Measurements from ENCODE around the gene NXPH4. TPM values are rescaled to one million over a fixed set of nuclear protein-coding genes. Genes with fewer than 3 reads are reported as not detected.
A peak's percentile ranks its signal among the peaks of the same experiment; 100 is the strongest.

The NXPH4 gene
- total RNA-seq, 1 experiment from 2014 or later = 20.0 TPM

DNA sequence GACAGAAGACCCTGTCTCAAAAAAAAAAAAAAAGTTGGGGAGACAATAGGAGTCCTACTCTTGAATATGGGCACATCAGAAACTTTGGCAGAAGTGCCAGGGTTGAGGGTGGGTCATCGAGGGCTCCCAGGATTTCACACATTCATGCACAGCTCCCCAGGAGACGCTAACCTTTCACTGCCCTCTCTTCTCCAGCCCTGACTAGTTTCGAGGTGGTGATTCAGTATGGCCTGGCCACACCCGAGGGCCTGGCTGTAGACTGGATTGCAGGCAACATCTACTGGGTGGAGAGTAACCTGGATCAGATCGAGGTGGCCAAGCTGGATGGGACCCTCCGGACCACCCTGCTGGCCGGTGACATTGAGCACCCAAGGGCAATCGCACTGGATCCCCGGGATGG lies 39.7 kb upstream of the NXPH4 start:
- Histone ChIP-seq H3K27me3 (ENCODE audit: insufficient read depth, low read length) (no peaks in the 10 kb centered on the region), H3K4me3 (replicated peaks in 1 of 2; ENCODE audit: low read depth in 1 of 2, low read length in 2 of 2) (no peak overlapping the region), H3K4me1 (ENCODE audit: control insufficient read depth in 1 of 2, insufficient read depth in 2 of 2, low read length in 2 of 2) (peaks cover 18 to 28% of the 10 kb centered on the region in 2 experiments), H3K79me2 (ENCODE audit: insufficient read depth, low read length) (no peaks in the 10 kb centered on the region), H3K4me2 (ENCODE audit: low read length) (peak overlapping the region; percentile 56), H3K9me2 (ENCODE audit: insufficient read depth) (no peaks in the 10 kb centered on the region), H3K9ac (ENCODE audit: low read length) (no peak overlapping the region), H3K27ac (ENCODE audit: low read depth, low read length) (no peak overlapping the region), H2AFZ (ENCODE audit: low read depth, low read length, poor library complexity, severe bottlenecking) (no peak overlapping the region), H3K9me3 (ENCODE audit: control insufficient read depth in 1 of 2, insufficient read depth in 1 of 2, low read depth in 1 of 2, low read length in 2 of 2) (no peaks in the 10 kb centered on the region), H3K36me3 (ENCODE audit: control insufficient read depth in 1 of 2, insufficient read depth in 2 of 2, low read length in 2 of 2) (no peaks in the 10 kb centered on the region; a peak in 1 of 4 replicates), H4K20me1 (ENCODE audit: insufficient read depth) (no peaks in the 10 kb centered on the region)
- ChIA-PET RAD21 (ENCODE audit: low non-redundant PET in 1 of 2, low total read pairs in 2 of 2, uncharacterized antibody in 2 of 2, unreplicated experiment in 2 of 2) (interaction anchor here in 1 of 2 experiments (0.8 to 1.9 kb wide), 2 partner anchors 49 to 53 kb away, joined by 3 to 7 read pairs; no protein-coding TSS in a partner anchor), CTCF (interaction anchor here (1.0 to 5.0 kb wide), 3 partner anchors 37 to 108 kb away, joined by 5 to 23 read pairs (median 6); no protein-coding TSS in a partner anchor), POLR2A (interaction anchor here (1.3 kb wide), 1 partner anchor 49 kb away, joined by 7 read pairs; the partner anchor contains the start of gene LRP1)
- ATAC-seq (no peak), DNase-seq (ENCODE audit: low read depth, low spot score) (no peak)
- intact Hi-C loops (cut with micrococcal nuclease) = no loop called here
- no TSS peak for BruUV-seq (replicated peaks)
- TF ChIP-seq EZH2phosphoT487 (IDR thresholded peaks at IDR 0.05; ENCODE audit: borderline replicate concordance) = no peak
- no peak for TF ChIP-seq SP1 (IDR thresholded peaks at IDR 0.05; ENCODE audit: low read depth)
- TF ChIP-seq EZH2 (IDR thresholded peaks at IDR 0.05) = no peak
- no peak for TF ChIP-seq CTCF (IDR thresholded peaks at IDR 0.05 in 2 of 3, conservative IDR thresholded peaks at IDR 0.05 in 1 of 3; ENCODE audit: borderline replicate concordance in 1 of 3, insufficient read depth in 1 of 3, low read depth in 2 of 3, low read length in 2 of 3)

DNA sequence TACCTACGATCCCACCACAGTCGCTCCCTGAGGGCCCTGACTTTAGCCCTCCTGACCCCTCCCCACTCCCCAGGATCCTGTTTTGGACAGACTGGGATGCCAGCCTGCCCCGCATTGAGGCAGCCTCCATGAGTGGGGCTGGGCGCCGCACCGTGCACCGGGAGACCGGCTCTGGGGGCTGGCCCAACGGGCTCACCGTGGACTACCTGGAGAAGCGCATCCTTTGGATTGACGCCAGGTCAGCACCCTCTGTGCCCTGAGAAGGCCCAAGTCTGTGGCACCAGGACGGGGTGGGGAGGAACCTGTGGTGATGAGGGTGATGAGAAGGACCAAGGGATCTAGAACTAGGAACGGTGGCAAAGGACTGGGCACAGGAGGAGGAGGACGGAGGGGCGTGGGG lies 39.2 kb upstream of the NXPH4 start:
- no TSS peak for BruUV-seq (replicated peaks)
- H3K9me2 ChIP-seq (ENCODE audit: insufficient read depth) = no peaks in the 10 kb centered on the region
- ChIA-PET RAD21 (ENCODE audit: low non-redundant PET in 1 of 2, low total read pairs in 2 of 2, uncharacterized antibody in 2 of 2, unreplicated experiment in 2 of 2) (no interaction called here), POLR2A (no interaction called here), CTCF (no interaction called here)
- DNase-seq (ENCODE audit: low read depth, low spot score) (no peak), ATAC-seq (no peak)
- H3K4me2 ChIP-seq (ENCODE audit: low read length) = peak overlapping the region; percentile 56
- no peaks in the 10 kb centered on the region; a peak in 1 of 4 replicates for H3K36me3 ChIP-seq (ENCODE audit: control insufficient read depth in 1 of 2, insufficient read depth in 2 of 2, low read length in 2 of 2)
- no peaks in the 10 kb centered on the region for H3K27me3 ChIP-seq (ENCODE audit: insufficient read depth, low read length)
- H4K20me1 ChIP-seq (ENCODE audit: insufficient read depth) = no peaks in the 10 kb centered on the region
- H3K9me3 ChIP-seq (ENCODE audit: control insufficient read depth in 1 of 2, insufficient read depth in 1 of 2, low read depth in 1 of 2, low read length in 2 of 2) = no peaks in the 10 kb centered on the region
- no peaks in the 10 kb centered on the region for H3K79me2 ChIP-seq (ENCODE audit: insufficient read depth, low read length)
- no peak overlapping the region for H3K27ac ChIP-seq (ENCODE audit: low read depth, low read length)
- intact Hi-C loops (cut with micrococcal nuclease) = no loop called here
- no peak overlapping the region for H3K4me3 ChIP-seq (replicated peaks in 1 of 2; ENCODE audit: low read depth in 1 of 2, low read length in 2 of 2)
- H3K9ac ChIP-seq (ENCODE audit: low read length) = no peak overlapping the region
- no peak overlapping the region for H2AFZ ChIP-seq (ENCODE audit: low read depth, low read length, poor library complexity, severe bottlenecking)
- H3K4me1 ChIP-seq (ENCODE audit: control insufficient read depth in 1 of 2, insufficient read depth in 2 of 2, low read length in 2 of 2) = peaks cover 18 to 28% of the 10 kb centered on the region in 2 experiments
- TF ChIP-seq FOSL1 (IDR thresholded peaks at IDR 0.05; ENCODE audit: low read depth) (no peak), EZH2 (IDR thresholded peaks at IDR 0.05) (no peak), ELF1 (IDR thresholded peaks at IDR 0.05; ENCODE audit: borderline replicate concordance, low read depth) (no peak), SRF (IDR thresholded peaks at IDR 0.05; ENCODE audit: low read depth) (no peak), POLR2A (IDR thresholded peaks at IDR 0.05; ENCODE audit: borderline replicate concordance, extremely low read depth, insufficient read depth, insufficient read length) (no peak), ZNF274 (IDR thresholded peaks at IDR 0.05; ENCODE audit: low read depth, low read length) (no peak), RAD21 (IDR thresholded peaks at IDR 0.05; ENCODE audit: low read depth) (no peak), MAX (IDR thresholded peaks at IDR 0.05) (no peak), CTCF (IDR thresholded peaks at IDR 0.05 in 2 of 3, conservative IDR thresholded peaks at IDR 0.05 in 1 of 3; ENCODE audit: borderline replicate concordance in 1 of 3, insufficient read depth in 1 of 3, low read depth in 2 of 3, low read length in 2 of 3) (no peak)
- TF ChIP-seq, protein P1, sequence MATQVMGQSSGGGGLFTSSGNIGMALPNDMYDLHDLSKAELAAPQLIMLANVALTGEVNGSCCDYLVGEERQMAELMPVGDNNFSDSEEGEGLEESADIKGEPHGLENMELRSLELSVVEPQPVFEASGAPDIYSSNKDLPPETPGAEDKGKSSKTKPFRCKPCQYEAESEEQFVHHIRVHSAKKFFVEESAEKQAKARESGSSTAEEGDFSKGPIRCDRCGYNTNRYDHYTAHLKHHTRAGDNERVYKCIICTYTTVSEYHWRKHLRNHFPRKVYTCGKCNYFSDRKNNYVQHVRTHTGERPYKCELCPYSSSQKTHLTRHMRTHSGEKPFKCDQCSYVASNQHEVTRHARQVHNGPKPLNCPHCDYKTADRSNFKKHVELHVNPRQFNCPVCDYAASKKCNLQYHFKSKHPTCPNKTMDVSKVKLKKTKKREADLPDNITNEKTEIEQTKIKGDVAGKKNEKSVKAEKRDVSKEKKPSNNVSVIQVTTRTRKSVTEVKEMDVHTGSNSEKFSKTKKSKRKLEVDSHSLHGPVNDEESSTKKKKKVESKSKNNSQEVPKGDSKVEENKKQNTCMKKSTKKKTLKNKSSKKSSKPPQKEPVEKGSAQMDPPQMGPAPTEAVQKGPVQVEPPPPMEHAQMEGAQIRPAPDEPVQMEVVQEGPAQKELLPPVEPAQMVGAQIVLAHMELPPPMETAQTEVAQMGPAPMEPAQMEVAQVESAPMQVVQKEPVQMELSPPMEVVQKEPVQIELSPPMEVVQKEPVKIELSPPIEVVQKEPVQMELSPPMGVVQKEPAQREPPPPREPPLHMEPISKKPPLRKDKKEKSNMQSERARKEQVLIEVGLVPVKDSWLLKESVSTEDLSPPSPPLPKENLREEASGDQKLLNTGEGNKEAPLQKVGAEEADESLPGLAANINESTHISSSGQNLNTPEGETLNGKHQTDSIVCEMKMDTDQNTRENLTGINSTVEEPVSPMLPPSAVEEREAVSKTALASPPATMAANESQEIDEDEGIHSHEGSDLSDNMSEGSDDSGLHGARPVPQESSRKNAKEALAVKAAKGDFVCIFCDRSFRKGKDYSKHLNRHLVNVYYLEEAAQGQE (IDR thresholded peaks at IDR 0.05; ENCODE audit: low read depth) = no peak

Measured in HCT116 (cell line).